Ovary (tissue), 9 donors: ENCODE data around the gene SLIT1. TPM values are rescaled to one million over a fixed set of nuclear protein-coding genes. Genes with fewer than 3 reads are reported as not detected.

ENCODE experiments used
- DNase-seq, 5 donors: peaks; one replicate each; pipeline ENCODE4 v3.0.0-alpha.2; 2019 to 2020
- H3K27ac ChIP-seq, 2 donors: fragments of 200-600 bp; one replicate each; pipeline versions ENCODE4 v1.5.1 to v1.8.0; 2019 to 2022
- H3K27me3 ChIP-seq: fragments of 200-600 bp; one replicate; pipeline ENCODE4 v1.8.0; 2022
- H3K36me3 ChIP-seq: fragments of 200-600 bp; sonication (generic); one replicate; pipeline ENCODE4 v1.5.1; 2019
- H3K4me1 ChIP-seq: one replicate; pipeline ENCODE4 v1.8.1; 2013; ENCODE audit warnings: mild to moderate bottlenecking, moderate library complexity; ENCODE audit not compliant: insufficient read depth
- H3K4me3 ChIP-seq: fragments of 200-600 bp; sonication (generic); one replicate; pipeline ENCODE4 v1.5.1; 2017
- H3K9me3 ChIP-seq, 2 donors: fragments of 200-600 bp in 1 of 2; sonication (generic) in 1 of 2; one replicate each; pipeline versions ENCODE4 v1.5.1 to v1.8.1; 2013 to 2019; ENCODE audit warnings: mild to moderate bottlenecking in 1 of 2, moderate library complexity in 1 of 2
- CTCF ChIP-seq, 3 donors: fragments of 450-650 bp in 2 of 3; fragments of 200-600 bp in 1 of 3; IDR thresholded peaks; one replicate each; pipeline versions ENCODE4 v1.5.1 to v1.8.0; 2016 to 2022; ENCODE audit warnings: antibody characterized with exemption in 3 of 3, mild to moderate bottlenecking in 1 of 3
- EP300 ChIP-seq: sonication (generic); formaldehyde crosslinking; IDR thresholded peaks from one replicate; pipeline ENCODE4 v1.6.1; 2017; ENCODE audit warnings: antibody characterized with exemption
- POLR2A ChIP-seq: fragments of 450-650 bp; IDR thresholded peaks from one replicate; pipeline ENCODE4 v1.6.1; 2017; ENCODE audit warnings: antibody characterized with exemption, mild to moderate bottlenecking, moderate library complexity
- WGBS, 3 donors: extraction: QIAGEN DNeasy Blood & Tissue Kit in 1 of 3; methylation state at CpG; one replicate each; pipeline versions ENCODE4 v1.1.5 to v1.1.7; 2013 to 2017; 5-methylcytosine and 5-hydroxymethylcytosine counted together
- intact Hi-C, 4 donors: fragments of 100-400 bp; cut with DNase I; formaldehyde crosslinking; loops; one replicate each; pipeline versions ENCODE4 v1.11.0 to v1.15.1; 2022 to 2023
- polyA plus RNA-seq, 2 donors: library from polyadenylated mRNA; stranded (reverse); fragments of 200-250 nt in 1 of 2; fragments of 350-450 nt in 1 of 2; fragmentation: Illumina TruSeq in 1 of 2; extraction: RNeasy Lipid Tissue Mini Kit (QIAGEN cat#74804) in 1 of 2; gene quantifications; one replicate each; pipeline ENCODE4 v1.2.3, GENCODE V29; 2013 to 2014
- total RNA-seq, 7 donors: library from RNA; depleted of rRNA in 2 of 7; stranded (reverse); fragments of >200 nt in 2 of 7; fragmentation: NEBNext Ultra II Directional in 3 of 7; extraction: Animal tissue kit (Norgen Biotek cat#: 25700) in 3 of 7; gene quantifications; one replicate each; pipeline versions ENCODE4 v1.1.0 to v1.2.4, GENCODE V29; 2016 to 2023
- donor health status: DM: no; HTN: no; CAD: no; lungs with moderate emphysema.
- donor health status: DM: no; HTN: no; CAD: no.
- donor health status: Bipolar disorder and iron deficiency.
- donor health status: DM: yes; HTN: yes; CAD: no.
- donor health status: DM: no; HTN: no; CAD: no.
- donor health status: DM: yes; HTN: yes; CAD: no.

The SLIT1 gene
- total and polyA plus RNA-seq, 9 donors, result under 0.01 to 0.62 (median 0.25) TPM

DNA sequence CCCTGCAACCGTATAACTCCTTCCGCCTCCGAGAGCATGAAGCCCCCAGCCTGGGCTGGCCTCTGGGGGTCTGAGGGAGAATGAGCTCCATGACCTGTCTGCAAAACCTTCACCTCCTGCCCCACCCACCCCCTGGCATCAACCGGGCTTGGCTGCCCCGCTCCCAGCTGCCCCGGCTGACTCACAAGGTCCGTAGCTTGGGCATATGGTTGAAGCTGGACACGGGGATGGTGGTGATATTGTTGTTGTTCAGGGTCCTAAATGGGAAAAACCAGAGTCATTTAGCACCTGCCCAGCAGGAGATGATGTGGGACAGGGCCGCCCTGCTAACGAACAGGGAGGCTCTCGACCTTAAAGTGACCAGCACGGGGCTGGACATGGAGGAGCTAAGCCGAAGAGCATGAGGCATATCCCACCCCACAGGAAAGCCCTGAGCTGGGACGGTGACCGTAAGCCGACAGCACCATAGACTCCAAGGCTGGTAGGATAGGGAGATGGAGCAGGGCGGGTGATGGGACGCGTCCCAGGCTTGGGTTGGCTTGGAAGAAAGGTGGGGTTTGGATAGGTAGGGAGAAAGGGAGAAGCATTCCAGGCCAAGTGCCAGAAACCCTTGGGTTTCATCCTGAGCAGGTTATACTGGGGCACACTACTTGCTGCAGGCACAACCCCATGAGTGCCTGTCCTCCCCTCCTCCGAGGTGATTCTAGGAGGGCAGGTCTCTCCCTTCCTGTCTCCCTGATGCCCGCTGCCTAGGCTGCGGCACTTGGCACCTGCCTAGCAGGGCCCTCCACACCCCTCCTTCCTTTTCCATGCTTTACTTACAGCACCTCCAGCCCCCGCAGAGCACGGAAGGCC is 121.5 kb downstream of the SLIT1 start:
- H3K36me3 ChIP-seq, result no peaks in the 10 kb centered on the region
- no peak overlapping the region for H3K4me3 ChIP-seq
- 68 to 78% (median 74%) methylated on average over 24 of the region's 24 CpGs for WGBS, 3 donors
- H3K27me3 ChIP-seq, result no peaks in the 10 kb centered on the region
- H3K9me3 ChIP-seq, result no peaks in the 10 kb centered on the region
- DNase-seq, result no peak
- no peak overlapping the region for H3K27ac ChIP-seq
- no peak for TF ChIP-seq CTCF (IDR thresholded peaks at IDR 0.05)
- TF ChIP-seq POLR2A, result no peak
- TF ChIP-seq EP300, result no peak
- intact Hi-C loops, result no loop called here
- no peaks in the 10 kb centered on the region for H3K4me1 ChIP-seq

DNA sequence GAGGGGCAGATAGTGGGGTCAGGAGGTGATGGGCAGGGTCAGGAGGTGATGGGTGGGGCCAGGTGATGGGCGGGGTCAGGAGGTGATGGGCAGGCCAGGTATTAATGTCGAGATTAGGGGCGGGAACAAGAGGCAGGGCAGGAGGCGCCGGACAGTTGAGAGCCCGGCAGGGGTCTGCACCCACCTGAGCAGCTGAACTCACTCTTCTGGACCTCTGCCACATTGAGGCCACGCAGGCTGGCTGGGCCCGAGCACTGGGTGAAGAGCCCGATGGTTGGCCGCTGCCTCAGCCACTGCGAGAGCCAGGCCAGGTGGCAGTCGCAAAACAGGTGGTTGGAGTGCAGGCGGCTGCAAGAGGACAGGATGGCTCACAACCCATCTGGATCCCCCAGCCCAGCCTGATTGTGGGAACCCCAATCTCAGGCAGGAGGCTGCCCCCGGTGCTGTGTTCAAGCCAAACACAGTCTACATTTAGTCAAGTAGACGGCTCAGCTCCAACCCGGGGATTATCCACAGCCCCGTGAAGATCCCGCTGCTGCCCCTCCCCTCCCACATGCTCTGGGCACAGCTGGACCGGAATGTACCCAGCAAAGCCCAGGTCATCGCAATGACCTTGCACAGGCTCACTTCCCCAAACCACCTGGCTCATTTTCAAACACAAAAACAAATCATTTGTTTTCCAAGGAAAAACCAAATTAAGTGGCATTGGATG is 122.3 kb downstream of the SLIT1 start:
- H3K27ac ChIP-seq, result no peak overlapping the region
- no peak overlapping the region for H3K4me3 ChIP-seq
- TF ChIP-seq CTCF (IDR thresholded peaks at IDR 0.05), result no peak
- no peak for TF ChIP-seq POLR2A
- no peak for TF ChIP-seq EP300
- H3K27me3 ChIP-seq, result no peaks in the 10 kb centered on the region
- H3K9me3 ChIP-seq, result no peaks in the 10 kb centered on the region
- intact Hi-C loops, result no loop called here
- no peaks in the 10 kb centered on the region for H3K36me3 ChIP-seq
- DNase-seq, result no peak
- no peaks in the 10 kb centered on the region for H3K4me1 ChIP-seq
- WGBS, 3 donors, result 70 to 81% (median 73%) methylated on average over 20 of the region's 20 CpGs

- H3K4me1 ChIP-seq, result no peaks in the 10 kb centered on the region
- no peaks in the 10 kb centered on the region for H3K27me3 ChIP-seq
- H3K9me3 ChIP-seq, result no peaks in the 10 kb centered on the region
- intact Hi-C loops, result no loop called here
- TF ChIP-seq POLR2A, result no peak
- no peak for TF ChIP-seq CTCF (IDR thresholded peaks at IDR 0.05)
- no peak for TF ChIP-seq EP300
- no peak overlapping the region for H3K27ac ChIP-seq
- H3K4me3 ChIP-seq, result no peak overlapping the region
- no peak for DNase-seq
- WGBS, 3 donors, result 85 to 88% (median 85%) methylated on average over 7 of the region's 7 CpGs
- H3K36me3 ChIP-seq, result no peaks in the 10 kb centered on the region
These were observed 123.3 kb downstream of the SLIT1 start for GRCh38 chr10:97062456-97062855.

- H3K27me3 ChIP-seq, result no peaks in the 10 kb centered on the region
- no peaks in the 10 kb centered on the region for H3K4me1 ChIP-seq
- H3K27ac ChIP-seq, result no peak overlapping the region
- TF ChIP-seq EP300 (no peak), POLR2A (no peak), CTCF (IDR thresholded peaks at IDR 0.05) (no peak)
- intact Hi-C loops, result no loop called here
- H3K4me3 ChIP-seq, result no peak overlapping the region
- no peak for DNase-seq
- no peaks in the 10 kb centered on the region for H3K9me3 ChIP-seq
- no peaks in the 10 kb centered on the region for H3K36me3 ChIP-seq
- WGBS, 3 donors, result 63 to 70% (median 65%) methylated on average over 5 of the region's 5 CpGs
These were observed 123.7 kb downstream of the SLIT1 start for GRCh38 chr10:97062046-97062445.
